Stomach (tissue), 4 donors: ENCODE data around the gene OR7G1.

Source experiments
- CTCF ChIP-seq, 7 experiments: fragments of 450-650 bp in 4 of 7; fragments of 200-600 bp in 3 of 7; sonication (generic) in 3 of 7; IDR thresholded peaks; one replicate each; pipeline ENCODE4 v1.5.1; 2016 to 2019; ENCODE audit warnings: antibody characterized with exemption in 7 of 7, control low read depth in 2 of 7, mild to moderate bottlenecking in 1 of 7
- EP300 ChIP-seq: sonication (generic); formaldehyde crosslinking; IDR thresholded peaks from one replicate; pipeline ENCODE4 v1.6.1; 2017; ENCODE audit warnings: antibody characterized with exemption
- POLR2A ChIP-seq, 4 donors: fragments of 450-650 bp; IDR thresholded peaks; one replicate each; pipeline ENCODE4 v1.6.1; 2016; ENCODE audit warnings: antibody characterized with exemption in 4 of 4, control low read depth in 2 of 4, mild to moderate bottlenecking in 1 of 4, moderate library complexity in 1 of 4
- POLR2AphosphoS5 ChIP-seq, 3 donors: sonication (generic); formaldehyde crosslinking; IDR thresholded peaks; one replicate each; pipeline ENCODE4 v1.6.1; 2016; ENCODE audit warnings: antibody characterized with exemption in 3 of 3

GRCh38 chr19:9161427-9161826 lies 45.9 kb upstream of the OR7G1 start:
- TF ChIP-seq EP300 (no peak), CTCF (IDR thresholded peaks at IDR 0.05) (no peak), POLR2AphosphoS5 (IDR thresholded peaks at IDR 0.05) (no peak), POLR2A (IDR thresholded peaks at IDR 0.05) (no peak)
